ENCODE results near the gene ASIC4. TPM values are rescaled to one million over a fixed set of nuclear protein-coding genes. Genes with fewer than 3 reads are reported as not detected.

Gene ASIC4
- total RNA-seq, 1 experiment from 2014 or later = 0.79 TPM

DNA sequence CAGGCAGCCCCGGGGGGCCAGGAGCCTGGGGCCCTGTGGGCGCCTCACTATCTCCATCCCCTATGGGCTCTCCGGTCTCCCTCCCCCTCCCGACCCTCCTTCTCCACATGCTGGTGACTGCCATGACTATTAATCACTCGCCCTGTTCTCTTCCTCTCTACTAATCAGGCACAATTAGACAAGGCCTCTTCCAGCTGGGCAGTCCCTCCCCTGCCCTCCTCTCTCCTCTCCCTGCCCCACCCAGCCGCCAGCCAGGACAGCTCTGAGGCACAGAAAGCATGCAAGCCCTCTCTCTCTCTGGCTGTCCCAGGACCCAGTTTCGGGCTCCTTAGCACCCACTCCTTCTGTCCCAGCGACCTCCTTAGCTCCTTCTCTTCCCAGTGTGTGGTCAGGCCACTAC is 5.8 kb downstream of the ASIC4 start (continued):
- TF ChIP-seq FOXK1 (CRISPR knock-in tag; IDR thresholded peaks at IDR 0.05) (no peak), ESRRA (CRISPR knock-in tag; IDR thresholded peaks at IDR 0.05; ENCODE audit: borderline replicate concordance) (no peak), JAZF1 (CRISPR knock-in tag; IDR thresholded peaks at IDR 0.05) (no peak)
- TF ChIP-seq, protein P1, sequence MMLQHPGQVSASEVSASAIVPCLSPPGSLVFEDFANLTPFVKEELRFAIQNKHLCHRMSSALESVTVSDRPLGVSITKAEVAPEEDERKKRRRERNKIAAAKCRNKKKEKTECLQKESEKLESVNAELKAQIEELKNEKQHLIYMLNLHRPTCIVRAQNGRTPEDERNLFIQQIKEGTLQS (CRISPR knock-in tag; conservative IDR thresholded peaks at IDR 0.05) = no peak

GRCh38 chr2:219521066-219521880 is 7.0 kb downstream of the ASIC4 start:
- H3K27ac Mint-ChIP-seq = peak overlapping the region; percentile 58
- H3K9me3 Mint-ChIP-seq = no peaks in the 10 kb centered on the region
- POLR2A ChIA-PET = interaction anchor here (0.8 to 1.4 kb wide), 5 partner anchors 10 to 26 kb away, joined by 3 to 5 read pairs (median 3); partner anchors contain the start of gene GMPPA
- TF ChIP-seq, protein P2, sequence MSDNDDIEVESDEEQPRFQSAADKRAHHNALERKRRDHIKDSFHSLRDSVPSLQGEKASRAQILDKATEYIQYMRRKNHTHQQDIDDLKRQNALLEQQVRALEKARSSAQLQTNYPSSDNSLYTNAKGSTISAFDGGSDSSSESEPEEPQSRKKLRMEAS (CRISPR knock-in tag; IDR thresholded peaks at IDR 0.05) = no peak
- TF ChIP-seq PRDM15 (CRISPR knock-in tag; IDR thresholded peaks at IDR 0.05) (no peak), ZNF671 (CRISPR knock-in tag; IDR thresholded peaks at IDR 0.05) (no peak), TEAD1 (CRISPR knock-in tag; IDR thresholded peaks at IDR 0.05) (peak; percentile 39; the same call in 1 of the 2 replicates), FOXP1 (CRISPR knock-in tag; IDR thresholded peaks at IDR 0.05; ENCODE audit: borderline replicate concordance) (no peak), ETV6 (CRISPR knock-in tag; IDR thresholded peaks at IDR 0.05) (peak; percentile 58; the same call in 1 of the 2 replicates), ZNF423 (CRISPR knock-in tag; IDR thresholded peaks at IDR 0.05) (peak; percentile 97), ZNF138 (CRISPR knock-in tag; conservative IDR thresholded peaks at IDR 0.05) (0 out of 2 replicates have a peak, but pooled peaks have one; percentile 51), TEAD4 (CRISPR knock-in tag; IDR thresholded peaks at IDR 0.05) (no peak), NR3C1 (CRISPR knock-in tag; conservative IDR thresholded peaks at IDR 0.05; ENCODE audit: low read depth) (0 out of 2 replicates have a peak, but pooled peaks have one; percentile 21), JAZF1 (CRISPR knock-in tag; IDR thresholded peaks at IDR 0.05) (no peak), ATF1 (CRISPR knock-in tag; IDR thresholded peaks at IDR 0.05) (no peak), E2F1 (CRISPR knock-in tag; IDR thresholded peaks at IDR 0.05) (no peak), ZNF219 (CRISPR knock-in tag; IDR thresholded peaks at IDR 0.05; ENCODE audit: borderline replicate concordance) (no peak), SP1 (CRISPR knock-in tag; conservative IDR thresholded peaks at IDR 0.05) (no peak; the same call in 1 of the 2 replicates), ZNF281 (CRISPR knock-in tag; IDR thresholded peaks at IDR 0.05) (no peak), ZNF121 (CRISPR knock-in tag; IDR thresholded peaks at IDR 0.05) (no peak), KAT7 (CRISPR knock-in tag; IDR thresholded peaks at IDR 0.05; ENCODE audit: borderline replicate concordance) (no peak), TCF7 (CRISPR knock-in tag; IDR thresholded peaks at IDR 0.05; ENCODE audit: low read depth) (no peak)
- TF ChIP-seq, protein P3, sequence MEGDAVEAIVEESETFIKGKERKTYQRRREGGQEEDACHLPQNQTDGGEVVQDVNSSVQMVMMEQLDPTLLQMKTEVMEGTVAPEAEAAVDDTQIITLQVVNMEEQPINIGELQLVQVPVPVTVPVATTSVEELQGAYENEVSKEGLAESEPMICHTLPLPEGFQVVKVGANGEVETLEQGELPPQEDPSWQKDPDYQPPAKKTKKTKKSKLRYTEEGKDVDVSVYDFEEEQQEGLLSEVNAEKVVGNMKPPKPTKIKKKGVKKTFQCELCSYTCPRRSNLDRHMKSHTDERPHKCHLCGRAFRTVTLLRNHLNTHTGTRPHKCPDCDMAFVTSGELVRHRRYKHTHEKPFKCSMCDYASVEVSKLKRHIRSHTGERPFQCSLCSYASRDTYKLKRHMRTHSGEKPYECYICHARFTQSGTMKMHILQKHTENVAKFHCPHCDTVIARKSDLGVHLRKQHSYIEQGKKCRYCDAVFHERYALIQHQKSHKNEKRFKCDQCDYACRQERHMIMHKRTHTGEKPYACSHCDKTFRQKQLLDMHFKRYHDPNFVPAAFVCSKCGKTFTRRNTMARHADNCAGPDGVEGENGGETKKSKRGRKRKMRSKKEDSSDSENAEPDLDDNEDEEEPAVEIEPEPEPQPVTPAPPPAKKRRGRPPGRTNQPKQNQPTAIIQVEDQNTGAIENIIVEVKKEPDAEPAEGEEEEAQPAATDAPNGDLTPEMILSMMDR (IDR thresholded peaks at IDR 0.05) = peak; percentile 49; the same call in 1 of the 2 replicates
- peaks cover 32% of the 10 kb centered on the region for H3K27me3 Mint-ChIP-seq (ENCODE audit: low read depth)
- H3K36me3 Mint-ChIP-seq = no peaks in the 10 kb centered on the region
- DNase-seq (ENCODE audit: low spot score) = peak; percentile 80
- ATAC-seq = peak; percentile 68
- CTCF ChIA-PET = interaction anchor here (0.5 to 41.3 kb wide), 21 partner anchors 8 to 226 kb away, joined by 3 to 2316 read pairs (median 9); partner anchors contain the start of genes CHPF, DES, GMPPA and TMEM198
- H3K4me1 Mint-ChIP-seq = peaks cover 64% of the 10 kb centered on the region
- peak overlapping the region; percentile 64 for H3K4me3 Mint-ChIP-seq

All from WTC11 (cell line).